B cell (primary cell): ENCODE data around the gene LBX2. TPM values are rescaled to one million over a fixed set of nuclear protein-coding genes. Genes with fewer than 3 reads are reported as not detected.
"Not testable (repeated sequence)": the region's sequence is repeated elsewhere in the genome, so short reads cannot be mapped to it uniquely, and the experiment has no call there.

Experiments used
- ATAC-seq: fragments of 200-7000 bp; cut with Tn5 transposase; one replicate; pipeline ENCODE4 v1.10.0; 2021; ENCODE audit warnings: low read depth, mild to moderate bottlenecking, moderate number of reproducible peaks, moderate library complexity
- CTCF ChIA-PET: fragments of 350-600 bp; sonication (Branson Sonifier 250); formaldehyde crosslinking; loops from one replicate; lab custom pipeline; 2021; ENCODE audit warnings: antibody characterized with exemption, inconsistent platforms; lab: Charles Lee
- POLR2A ChIA-PET: fragments of 350-600 bp; sonication (Branson Sonifier 250); formaldehyde crosslinking; loops from one replicate; lab custom pipeline; 2021; ENCODE audit warnings: antibody characterized with exemption; lab: Charles Lee
- DNase-seq: peaks from one replicate; pipeline ENCODE4 v3.0.0; 2013
- H2AFZ ChIP-seq: 2 replicates; pipeline ENCODE4 v1.6.1; 2012; ENCODE audit warnings: mild to moderate bottlenecking, low read depth, low read length; ENCODE audit not compliant: insufficient read depth, poor library complexity, severe bottlenecking
- H3K27ac ChIP-seq, 2 donors: 1 replicate in 1 of 2; 2 replicates in 1 of 2; pipeline ENCODE4 v1.5.1; 2012 to 2013; ENCODE audit warnings: low read length in 2 of 2, mild to moderate bottlenecking in 2 of 2, moderate library complexity in 1 of 2
- H3K27me3 ChIP-seq, 4 experiments: fragments of 200-600 bp in 1 of 4; sonication (generic) in 1 of 4; replicated peaks in 1 of 4; 1 replicate in 2 of 4; 2 replicates in 2 of 4; pipeline versions ENCODE4 v1.6.1 to v1.7.0; 2013 to 2016; ENCODE audit warnings: low read length in 3 of 4, mild to moderate bottlenecking in 2 of 4, mixed read lengths in 1 of 4, moderate library complexity in 1 of 4; ENCODE audit not compliant: insufficient read depth in 4 of 4, control insufficient read depth in 3 of 4; ENCODE audit errors: control extremely low read depth in 1 of 4
- H3K36me3 ChIP-seq, 2 experiments: replicated peaks in 1 of 2; 1 replicate in 1 of 2; 2 replicates in 1 of 2; pipeline versions ENCODE4 v1.6.1 to v1.7.1; 2013; ENCODE audit warnings: low read length in 1 of 2; ENCODE audit not compliant: insufficient read depth in 2 of 2, control insufficient read depth in 1 of 2; ENCODE audit errors: control extremely low read depth in 1 of 2, extremely low read depth in 1 of 2
- H3K4me1 ChIP-seq, 2 donors: fragments of 200-600 bp in 1 of 2; sonication (generic) in 1 of 2; 1 replicate in 1 of 2; 2 replicates in 1 of 2; pipeline versions ENCODE4 v1.5.1 to v1.6.1; 2013 to 2017; ENCODE audit warnings: low read length in 2 of 2; ENCODE audit not compliant: control insufficient read depth in 2 of 2, insufficient read depth in 2 of 2
- H3K4me2 ChIP-seq: replicated peaks from 2 replicates; pipeline ENCODE3; 2012; ENCODE audit warnings: mild to moderate bottlenecking, low read depth, low read length; ENCODE audit not compliant: poor library complexity, severe bottlenecking
- H3K4me3 ChIP-seq, 5 experiments: fragments of 200-600 bp in 1 of 5; sonication (generic) in 1 of 5; 1 replicate in 3 of 5; 2 replicates in 2 of 5; pipeline versions ENCODE4 v1.5.1 to v1.7.0; 2011 to 2016; ENCODE audit warnings: low read length in 4 of 5, mild to moderate bottlenecking in 4 of 5, low read depth in 2 of 5, control low read depth in 1 of 5, moderate library complexity in 1 of 5; ENCODE audit not compliant: insufficient read depth in 1 of 5; ENCODE audit errors: control extremely low read depth in 1 of 5, extremely low read depth in 1 of 5
- H3K79me2 ChIP-seq: fragments of 200-600 bp; sonication (generic); one replicate; pipeline ENCODE4 v1.6.0; 2016; ENCODE audit warnings: low read length; ENCODE audit not compliant: control insufficient read depth, insufficient read depth
- H3K9ac ChIP-seq: fragments of 200-600 bp; sonication (generic); 2 replicates; pipeline ENCODE4 v1.6.1; 2017; ENCODE audit warnings: mild to moderate bottlenecking, low read length, moderate library complexity
- H3K9me3 ChIP-seq, 3 donors: one replicate each; pipeline versions ENCODE4 v1.6.1 to v1.7.1; 2013; ENCODE audit warnings: low read length in 2 of 3; ENCODE audit not compliant: control insufficient read depth in 2 of 3, insufficient read depth in 1 of 3; ENCODE audit errors: control extremely low read depth in 1 of 3
- H4K20me1 ChIP-seq: 2 replicates; pipeline ENCODE4 v1.6.0; 2012; ENCODE audit warnings: mild to moderate bottlenecking, low read length; ENCODE audit not compliant: insufficient read depth, control insufficient read depth, poor library complexity, severe bottlenecking
- H3K27ac Mint-ChIP-seq: one replicate; pipeline ENCODE4 v1.8.0; 2021; ENCODE audit warnings: mixed read lengths
- H3K27me3 Mint-ChIP-seq: one replicate; pipeline ENCODE4 v1.8.0; 2021; ENCODE audit warnings: mixed read lengths
- H3K4me1 Mint-ChIP-seq: one replicate; pipeline ENCODE4 v1.8.0; 2021; ENCODE audit warnings: mixed read lengths
- H3K4me3 Mint-ChIP-seq: one replicate; pipeline ENCODE4 v1.8.0; 2021; ENCODE audit warnings: mixed read lengths
- H3K9me3 Mint-ChIP-seq: one replicate; pipeline ENCODE4 v1.8.0; 2022; ENCODE audit warnings: mixed read lengths; ENCODE audit not compliant: insufficient read depth
- EZH2 ChIP-seq: IDR thresholded peaks from 2 replicates; pipeline ENCODE4 v1.6.1; 2012; ENCODE audit warnings: borderline replicate concordance, low read depth, mild to moderate bottlenecking, moderate library complexity, low read length; ENCODE audit not compliant: insufficient read depth, poor library complexity, severe bottlenecking
- WGBS: methylation state at CpG from one replicate; pipeline ENCODE4 v1.1.5; 2013; ENCODE audit warnings: missing lambda C conversion rate; ENCODE audit not compliant: insufficient coverage; 5-methylcytosine and 5-hydroxymethylcytosine counted together
- intact Hi-C: fragments of 100-400 bp; cut with micrococcal nuclease; formaldehyde crosslinking; loops from one replicate; pipeline ENCODE4 v1.10.0; 2022
- polyA plus RNA-seq: library from polyadenylated mRNA; depleted of rRNA; stranded (reverse); fragments of >200 nt; gene quantifications from 2 replicates; pipeline ENCODE4 v1.2.3, GENCODE V29; 2012
- total RNA-seq, 2 donors: library from RNA; stranded (reverse); fragments of 120-200 nt in 1 of 2; gene quantifications; 1 replicate in 1 of 2; 2 replicates in 1 of 2; pipeline versions ENCODE4 v1.2.3 to v1.2.4, GENCODE V29; 2013 to 2022
- TF ChIP-seq, protein P1 (sequence below): fragments of 200-600 bp; IDR thresholded peaks from one replicate; pipeline ENCODE4 v1.8.0; 2022; ENCODE audit warnings: antibody characterized with exemption, mild to moderate bottlenecking

Gene LBX2
- total and polyA plus RNA-seq, 2 donors (not counting 1 experiment from before 2014, with no cell fraction given): 1.1 to 2.0 TPM

- DNase-seq (peak; percentile 17), ATAC-seq (no peak)
- Histone ChIP-seq H3K27me3 (no peaks in the 10 kb centered on the region), H3K79me2 (peaks cover 44% of the 10 kb centered on the region), H3K4me1 (peaks cover 27 to 37% of the 10 kb centered on the region in 2 donors), H2AFZ (no peak overlapping the region), H3K4me3 (no peak overlapping the region), H3K36me3 (peaks cover 0 to 20% of the 10 kb centered on the region in 2 experiments), H4K20me1 (peaks cover 16% of the 10 kb centered on the region), H3K9ac (no peak overlapping the region), H3K27ac (no peak overlapping the region), H3K9me3 (no peaks in the 10 kb centered on the region), H3K4me2 (no peak overlapping the region)
- no peak for TF ChIP-seq EZH2
- TF ChIP-seq, protein P1, sequence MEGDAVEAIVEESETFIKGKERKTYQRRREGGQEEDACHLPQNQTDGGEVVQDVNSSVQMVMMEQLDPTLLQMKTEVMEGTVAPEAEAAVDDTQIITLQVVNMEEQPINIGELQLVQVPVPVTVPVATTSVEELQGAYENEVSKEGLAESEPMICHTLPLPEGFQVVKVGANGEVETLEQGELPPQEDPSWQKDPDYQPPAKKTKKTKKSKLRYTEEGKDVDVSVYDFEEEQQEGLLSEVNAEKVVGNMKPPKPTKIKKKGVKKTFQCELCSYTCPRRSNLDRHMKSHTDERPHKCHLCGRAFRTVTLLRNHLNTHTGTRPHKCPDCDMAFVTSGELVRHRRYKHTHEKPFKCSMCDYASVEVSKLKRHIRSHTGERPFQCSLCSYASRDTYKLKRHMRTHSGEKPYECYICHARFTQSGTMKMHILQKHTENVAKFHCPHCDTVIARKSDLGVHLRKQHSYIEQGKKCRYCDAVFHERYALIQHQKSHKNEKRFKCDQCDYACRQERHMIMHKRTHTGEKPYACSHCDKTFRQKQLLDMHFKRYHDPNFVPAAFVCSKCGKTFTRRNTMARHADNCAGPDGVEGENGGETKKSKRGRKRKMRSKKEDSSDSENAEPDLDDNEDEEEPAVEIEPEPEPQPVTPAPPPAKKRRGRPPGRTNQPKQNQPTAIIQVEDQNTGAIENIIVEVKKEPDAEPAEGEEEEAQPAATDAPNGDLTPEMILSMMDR: no peak
- Mint-ChIP-seq H3K27ac (peak overlapping the region; percentile 65), H3K9me3 (no peaks in the 10 kb centered on the region), H3K27me3 (no peaks in the 10 kb centered on the region), H3K4me1 (peaks cover 51% of the 10 kb centered on the region), H3K4me3 (no peak overlapping the region)
- CTCF ChIA-PET: no interaction called here
- POLR2A ChIA-PET: interaction anchor here (0.5 to 0.6 kb wide), 2 partner anchors 12 to 280 kb away, joined by 3 to 8 read pairs; no protein-coding TSS in a partner anchor
- WGBS: 95% methylated on average over 23 of the region's 27 CpGs
- intact Hi-C loops: no loop called here
These were observed 38.0 kb downstream of the LBX2 start for GRCh38 chr2:74461187-74462053.

GRCh38 chr2:74460187-74460586, 39.2 kb downstream of the LBX2 start:
- H3K9me3 Mint-ChIP-seq, H3K27ac ChIP-seq, ATAC-seq, H2AFZ ChIP-seq, DNase-seq, H3K9me3 ChIP-seq, CTCF ChIA-PET, H3K9ac ChIP-seq, intact Hi-C loops, H3K27me3 Mint-ChIP-seq, H3K4me3 ChIP-seq, H3K27me3 ChIP-seq, H3K4me2 ChIP-seq: not testable (repeated sequence)
- peaks cover 0 to 24% of the 10 kb centered on the region in 2 experiments for H3K36me3 ChIP-seq
- Mint-ChIP-seq H3K27ac (peak overlapping the region; percentile 6), H3K4me1 (peaks cover 53% of the 10 kb centered on the region), H3K4me3 (peak overlapping the region; percentile 94)
- peaks cover 35 to 42% of the 10 kb centered on the region in 2 donors for H3K4me1 ChIP-seq
- peaks cover 43% of the 10 kb centered on the region for H3K79me2 ChIP-seq
- peaks cover 21% of the 10 kb centered on the region for H4K20me1 ChIP-seq
- POLR2A ChIA-PET: interaction anchor here (0.6 to 6.0 kb wide), 3 partner anchors 12 to 22 kb away, joined by 3 to 63 read pairs (median 56); partner anchors contain the start of genes CCDC142, MRPL53 and TTC31
- no CpG with 5 or more reads among the region's 10 CpGs for WGBS

GRCh38 chr2:74459503-74460118, 39.8 kb downstream of the LBX2 start:
- not testable (repeated sequence) for H3K27me3 ChIP-seq, H3K9ac ChIP-seq, ATAC-seq, H3K4me3 ChIP-seq, H3K27me3 Mint-ChIP-seq, H3K27ac ChIP-seq, H3K9me3 Mint-ChIP-seq, H2AFZ ChIP-seq, H3K9me3 ChIP-seq
- DNase-seq: peak; percentile 13
- Histone ChIP-seq H3K4me2 (peak overlapping the region; percentile 96), H3K79me2 (peaks cover 40% of the 10 kb centered on the region), H3K36me3 (peaks cover 0 to 24% of the 10 kb centered on the region in 2 experiments), H3K4me1 (peaks cover 35 to 43% of the 10 kb centered on the region in 2 donors), H4K20me1 (peaks cover 17% of the 10 kb centered on the region)
- POLR2A ChIA-PET: interaction anchor here (1.1 to 6.0 kb wide), 3 partner anchors 13 to 281 kb away, joined by 4 to 63 read pairs (median 56); partner anchors contain the start of genes CCDC142, MRPL53 and TTC31
- Mint-ChIP-seq H3K4me3 (peak overlapping the region; percentile 94), H3K4me1 (peaks cover 58% of the 10 kb centered on the region), H3K27ac (peak overlapping the region; percentile 6)
- WGBS: 91% methylated on average over 13 of the region's 13 CpGs
- intact Hi-C loops: loop anchor here (5.0 kb wide), 1 partner anchor 282 kb away; the partner anchor contains the start of gene MOB1A
- CTCF ChIA-PET: interaction anchor here (1.5 to 5.7 kb wide), 3 partner anchors 13 to 128 kb away, joined by 6 to 54 read pairs (median 6); partner anchors contain the start of genes CCDC142, MRPL53 and TTC31
